Esophagus squamous epithelium (tissue), 4 donors: ENCODE results near the gene NEK4.

Experiments
- POLR2A ChIP-seq, 4 donors: fragments of 450-650 bp; IDR thresholded peaks; one replicate each; pipeline ENCODE4 v1.6.1; 2017; ENCODE audit warnings: antibody characterized with exemption in 4 of 4, mild to moderate bottlenecking in 4 of 4, moderate library complexity in 3 of 4
- TF ChIP-seq, protein P1 (sequence below), 6 experiments: fragments of 450-650 bp in 4 of 6; fragments of 200-600 bp in 2 of 6; sonication (generic) in 2 of 6; IDR thresholded peaks; one replicate each; pipeline ENCODE4 v1.5.1; 2016 to 2019; ENCODE audit warnings: antibody characterized with exemption in 6 of 6, mild to moderate bottlenecking in 4 of 6, moderate library complexity in 4 of 6

DNA sequence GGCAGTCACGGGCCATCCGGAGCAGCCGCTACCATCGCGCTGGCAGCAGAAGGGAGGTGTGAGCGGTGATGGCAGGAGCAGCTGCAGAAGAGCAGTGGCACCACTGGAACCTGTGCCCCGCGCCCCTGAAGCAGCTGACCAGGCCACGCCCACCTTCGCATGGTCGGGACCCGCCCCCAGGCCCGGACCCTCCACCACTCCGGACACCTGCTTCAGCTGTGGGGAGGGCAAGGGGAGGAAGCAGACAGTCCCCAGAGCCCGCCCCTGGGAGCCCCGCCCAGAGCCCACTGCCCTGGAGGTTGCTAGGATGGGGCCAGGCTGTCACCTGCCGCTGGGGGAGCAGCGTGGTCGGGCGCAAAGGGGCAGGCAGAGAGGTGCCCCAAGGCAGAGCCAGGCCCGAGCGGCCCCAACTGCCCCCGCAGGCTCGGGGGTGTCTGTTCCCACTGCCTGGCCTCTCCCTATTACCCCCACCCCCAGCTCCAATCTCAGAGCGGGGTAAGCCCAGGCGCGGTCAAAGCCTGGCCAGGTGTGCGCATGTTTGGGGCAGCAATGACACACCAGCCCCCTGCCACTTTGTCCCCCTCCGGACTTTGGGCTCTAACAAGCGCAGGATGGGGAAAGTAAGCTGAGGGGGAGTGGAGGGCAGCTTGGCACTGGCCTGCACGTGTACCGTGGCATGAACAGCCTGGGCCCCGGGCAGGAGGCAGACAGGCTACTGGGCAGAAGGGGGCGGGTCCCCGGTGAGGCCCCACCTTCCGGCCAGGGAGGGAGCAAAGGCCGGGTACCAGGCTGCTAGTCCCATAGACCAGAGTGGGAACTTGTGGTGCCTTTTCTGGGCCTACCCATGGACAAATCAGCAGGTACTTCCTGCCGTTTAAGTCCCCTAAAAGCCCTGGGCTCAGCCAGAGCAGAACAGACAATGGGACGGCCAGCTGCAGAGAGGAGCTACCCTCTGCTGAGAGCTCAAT, 56.1 kb downstream of the NEK4 start:
- TF ChIP-seq, protein P1, sequence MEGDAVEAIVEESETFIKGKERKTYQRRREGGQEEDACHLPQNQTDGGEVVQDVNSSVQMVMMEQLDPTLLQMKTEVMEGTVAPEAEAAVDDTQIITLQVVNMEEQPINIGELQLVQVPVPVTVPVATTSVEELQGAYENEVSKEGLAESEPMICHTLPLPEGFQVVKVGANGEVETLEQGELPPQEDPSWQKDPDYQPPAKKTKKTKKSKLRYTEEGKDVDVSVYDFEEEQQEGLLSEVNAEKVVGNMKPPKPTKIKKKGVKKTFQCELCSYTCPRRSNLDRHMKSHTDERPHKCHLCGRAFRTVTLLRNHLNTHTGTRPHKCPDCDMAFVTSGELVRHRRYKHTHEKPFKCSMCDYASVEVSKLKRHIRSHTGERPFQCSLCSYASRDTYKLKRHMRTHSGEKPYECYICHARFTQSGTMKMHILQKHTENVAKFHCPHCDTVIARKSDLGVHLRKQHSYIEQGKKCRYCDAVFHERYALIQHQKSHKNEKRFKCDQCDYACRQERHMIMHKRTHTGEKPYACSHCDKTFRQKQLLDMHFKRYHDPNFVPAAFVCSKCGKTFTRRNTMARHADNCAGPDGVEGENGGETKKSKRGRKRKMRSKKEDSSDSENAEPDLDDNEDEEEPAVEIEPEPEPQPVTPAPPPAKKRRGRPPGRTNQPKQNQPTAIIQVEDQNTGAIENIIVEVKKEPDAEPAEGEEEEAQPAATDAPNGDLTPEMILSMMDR (IDR thresholded peaks at IDR 0.05), result no peak
- no peak for TF ChIP-seq POLR2A (IDR thresholded peaks at IDR 0.05)
